ENCODE data around the gene DBH.
"Not testable (repeated sequence)": the region's sequence is repeated elsewhere in the genome, so short reads cannot be mapped to it uniquely, and the experiment has no call there.

The DBH gene

GRCh38 chr9:133619791-133620190 lies 16.4 kb upstream of the DBH start:
- WGBS, 2 donors (ENCODE audit: extremely low coverage in 2 of 2, insufficient read length in 2 of 2, insufficient replicate concordance in 1 of 2), result no CpG with 5 or more reads among the region's 8 CpGs
- Histone ChIP-seq H3K27ac (replicated peaks; ENCODE audit: low read length) (no peak overlapping the region), H3K4me1 (ENCODE audit: control insufficient read depth in 2 of 2, insufficient read depth in 1 of 2, low read depth in 1 of 2, low read length in 2 of 2) (peaks cover 0 to under 1% of the 10 kb centered on the region in 2 donors), H3K9me3 (replicated peaks in 1 of 2; ENCODE audit: control insufficient read depth in 2 of 2, insufficient read depth in 1 of 2, low read depth in 1 of 2, low read length in 2 of 2) (no peaks in the 10 kb centered on the region), H2BK15ac (ENCODE audit: low read length) (no peak overlapping the region), H3K79me1 (ENCODE audit: low read depth, low read length) (no peaks in the 10 kb centered on the region), H4K8ac (ENCODE audit: low read depth, low read length) (no peak overlapping the region), H3K27me3 (ENCODE audit: control insufficient read depth in 3 of 3, insufficient read depth in 3 of 3, low read depth in 1 of 3, low read length in 3 of 3) (peaks cover 0 to 61% (median 0%) of the 10 kb centered on the region in 3 experiments), H2AK5ac (ENCODE audit: low read depth, low read length) (no peak overlapping the region), H3K4me2 (ENCODE audit: insufficient read depth, low read length, poor library complexity, severe bottlenecking) (no peak overlapping the region), H3K18ac (ENCODE audit: low read length) (no peak overlapping the region), H3K4me3 (ENCODE audit: low read length in 2 of 2) (no peak overlapping the region), H3K9ac (ENCODE audit: low read depth, low read length, poor library complexity) (no peak overlapping the region), H3K14ac (ENCODE audit: low read length) (no peak overlapping the region), H2BK120ac (ENCODE audit: low read depth, low read length) (no peak overlapping the region), H2BK5ac (ENCODE audit: low read length) (no peak overlapping the region), H3K23ac (ENCODE audit: low read depth, low read length, poor library complexity) (no peak overlapping the region), H3K36me3 (replicated peaks in 1 of 2; ENCODE audit: control insufficient read depth in 2 of 2, insufficient read depth in 2 of 2, low read length in 2 of 2) (no peaks in the 10 kb centered on the region), H2AFZ (ENCODE audit: low read length) (no peak overlapping the region), H3K4ac (ENCODE audit: low read length) (no peak overlapping the region), H4K91ac (ENCODE audit: low read depth, low read length, poor library complexity) (no peak overlapping the region), H2BK12ac (ENCODE audit: low read length) (no peak overlapping the region)
- no peak for DNase-seq (ENCODE audit: low spot score)

GRCh38 chr9:133621725-133622267 lies 14.4 kb upstream of the DBH start:
- H3K9ac ChIP-seq (ENCODE audit: low read depth, low read length, poor library complexity), result no peak overlapping the region
- no peak overlapping the region for H2BK15ac ChIP-seq (ENCODE audit: low read length)
- no peaks in the 10 kb centered on the region for H3K36me3 ChIP-seq (replicated peaks in 1 of 2; ENCODE audit: control insufficient read depth in 2 of 2, insufficient read depth in 2 of 2, low read length in 2 of 2)
- no peak overlapping the region for H3K18ac ChIP-seq (ENCODE audit: low read length)
- no peak overlapping the region for H2AK5ac ChIP-seq (ENCODE audit: low read depth, low read length)
- H2AFZ ChIP-seq (ENCODE audit: low read length), result no peak overlapping the region
- no peak overlapping the region for H3K27ac ChIP-seq (replicated peaks; ENCODE audit: low read length)
- no peak overlapping the region for H4K8ac ChIP-seq (ENCODE audit: low read depth, low read length)
- no CpG with 5 or more reads among the region's 11 CpGs for WGBS, 2 donors (ENCODE audit: extremely low coverage in 2 of 2, insufficient read length in 2 of 2, insufficient replicate concordance in 1 of 2)
- no peak overlapping the region for H2BK12ac ChIP-seq (ENCODE audit: low read length)
- peaks cover 0 to 42% (median 0%) of the 10 kb centered on the region in 3 experiments for H3K27me3 ChIP-seq (ENCODE audit: control insufficient read depth in 3 of 3, insufficient read depth in 3 of 3, low read depth in 1 of 3, low read length in 3 of 3)
- no peaks in the 10 kb centered on the region for H3K4me1 ChIP-seq (ENCODE audit: control insufficient read depth in 2 of 2, insufficient read depth in 1 of 2, low read depth in 1 of 2, low read length in 2 of 2)
- no peak overlapping the region for H3K4ac ChIP-seq (ENCODE audit: low read length)
- H3K14ac ChIP-seq (ENCODE audit: low read length), result no peak overlapping the region
- no peak for DNase-seq (ENCODE audit: low spot score)
- no peaks in the 10 kb centered on the region for H3K79me1 ChIP-seq (ENCODE audit: low read depth, low read length)
- no peak overlapping the region for H3K4me2 ChIP-seq (ENCODE audit: insufficient read depth, low read length, poor library complexity, severe bottlenecking)
- no peak overlapping the region for H4K91ac ChIP-seq (ENCODE audit: low read depth, low read length, poor library complexity)
- H2BK120ac ChIP-seq (ENCODE audit: low read depth, low read length), result no peak overlapping the region
- H3K4me3 ChIP-seq (ENCODE audit: low read length in 2 of 2), result no peak overlapping the region
- peaks cover 0 to 4% of the 10 kb centered on the region in 2 donors for H3K9me3 ChIP-seq (replicated peaks in 1 of 2; ENCODE audit: control insufficient read depth in 2 of 2, insufficient read depth in 1 of 2, low read depth in 1 of 2, low read length in 2 of 2)
- H2BK5ac ChIP-seq (ENCODE audit: low read length), result no peak overlapping the region
- H3K23ac ChIP-seq (ENCODE audit: low read depth, low read length, poor library complexity), result no peak overlapping the region

GRCh38 chr9:133622555-133622954 lies 13.6 kb upstream of the DBH start:
- WGBS, 2 donors (ENCODE audit: extremely low coverage in 2 of 2, insufficient read length in 2 of 2, insufficient replicate concordance in 1 of 2), result no CpG with 5 or more reads among the region's 5 CpGs
- Histone ChIP-seq H2AK5ac (ENCODE audit: low read depth, low read length) (no peak overlapping the region), H3K18ac (ENCODE audit: low read length) (no peak overlapping the region), H3K4me1 (ENCODE audit: control insufficient read depth in 2 of 2, insufficient read depth in 1 of 2, low read depth in 1 of 2, low read length in 2 of 2) (no peaks in the 10 kb centered on the region), H2BK12ac (ENCODE audit: low read length) (no peak overlapping the region), H2AFZ (ENCODE audit: low read length) (no peak overlapping the region), H3K9ac (ENCODE audit: low read depth, low read length, poor library complexity) (no peak overlapping the region), H4K91ac (ENCODE audit: low read depth, low read length, poor library complexity) (no peak overlapping the region), H3K14ac (ENCODE audit: low read length) (no peak overlapping the region), H3K27ac (replicated peaks; ENCODE audit: low read length) (no peak overlapping the region), H3K36me3 (replicated peaks in 1 of 2; ENCODE audit: control insufficient read depth in 2 of 2, insufficient read depth in 2 of 2, low read length in 2 of 2) (no peaks in the 10 kb centered on the region), H3K79me1 (ENCODE audit: low read depth, low read length) (no peaks in the 10 kb centered on the region), H3K23ac (ENCODE audit: low read depth, low read length, poor library complexity) (no peak overlapping the region), H3K9me3 (replicated peaks in 1 of 2; ENCODE audit: control insufficient read depth in 2 of 2, insufficient read depth in 1 of 2, low read depth in 1 of 2, low read length in 2 of 2) (peaks cover 0 to 7% of the 10 kb centered on the region in 2 donors), H3K27me3 (ENCODE audit: control insufficient read depth in 3 of 3, insufficient read depth in 3 of 3, low read depth in 1 of 3, low read length in 3 of 3) (peaks cover 0 to 37% (median 0%) of the 10 kb centered on the region in 3 experiments), H2BK120ac (ENCODE audit: low read depth, low read length) (no peak overlapping the region), H4K8ac (ENCODE audit: low read depth, low read length) (no peak overlapping the region), H3K4ac (ENCODE audit: low read length) (no peak overlapping the region), H2BK15ac (ENCODE audit: low read length) (no peak overlapping the region), H2BK5ac (ENCODE audit: low read length) (no peak overlapping the region), H3K4me2 (ENCODE audit: insufficient read depth, low read length, poor library complexity, severe bottlenecking) (no peak overlapping the region), H3K4me3 (ENCODE audit: low read length in 2 of 2) (no peak overlapping the region)
- no peak for DNase-seq (ENCODE audit: low spot score)

GRCh38 chr9:133626008-133626407 lies 10.2 kb upstream of the DBH start:
- H3K18ac ChIP-seq (ENCODE audit: low read length); H3K4ac ChIP-seq (ENCODE audit: low read length); H3K4me3 ChIP-seq (ENCODE audit: low read length in 2 of 2); H2AK5ac ChIP-seq (ENCODE audit: low read depth, low read length); H3K9me3 ChIP-seq (replicated peaks in 1 of 2; ENCODE audit: control insufficient read depth in 2 of 2, insufficient read depth in 1 of 2, low read depth in 1 of 2, low read length in 2 of 2); H3K79me1 ChIP-seq (ENCODE audit: low read depth, low read length); H3K36me3 ChIP-seq (replicated peaks in 1 of 2; ENCODE audit: control insufficient read depth in 2 of 2, insufficient read depth in 2 of 2, low read length in 2 of 2); H3K23ac ChIP-seq (ENCODE audit: low read depth, low read length, poor library complexity); H3K27ac ChIP-seq (replicated peaks; ENCODE audit: low read length); H2BK120ac ChIP-seq (ENCODE audit: low read depth, low read length); H2AFZ ChIP-seq (ENCODE audit: low read length); H4K8ac ChIP-seq (ENCODE audit: low read depth, low read length); H2BK5ac ChIP-seq (ENCODE audit: low read length); H3K14ac ChIP-seq (ENCODE audit: low read length); H3K4me1 ChIP-seq (ENCODE audit: control insufficient read depth in 2 of 2, insufficient read depth in 1 of 2, low read depth in 1 of 2, low read length in 2 of 2); H2BK15ac ChIP-seq (ENCODE audit: low read length); H3K9ac ChIP-seq (ENCODE audit: low read depth, low read length, poor library complexity); H3K4me2 ChIP-seq (ENCODE audit: insufficient read depth, low read length, poor library complexity, severe bottlenecking); DNase-seq (ENCODE audit: low spot score); H4K91ac ChIP-seq (ENCODE audit: low read depth, low read length, poor library complexity); H2BK12ac ChIP-seq (ENCODE audit: low read length): not testable (repeated sequence)
- peaks cover 0 to 16% (median 0%) of the 10 kb centered on the region in 3 experiments for H3K27me3 ChIP-seq (ENCODE audit: control insufficient read depth in 3 of 3, insufficient read depth in 3 of 3, low read depth in 1 of 3, low read length in 3 of 3)

All from neuronal stem cell (in vitro differentiated cells).